Measurements from ENCODE around the gene WT1.
"Not testable (repeated sequence)": the region's sequence is repeated elsewhere in the genome, so short reads cannot be mapped to it uniquely, and the experiment has no call there.

GRCh38 chr11:32471544-32471943 lies 36.2 kb upstream of the WT1 start:
- TF ChIP-seq CTCF (IDR thresholded peaks at IDR 0.05; ENCODE audit: extremely low read depth in 1 of 2, insufficient read depth in 1 of 2, low read depth in 1 of 2, low read length in 2 of 2); POLR2A (IDR thresholded peaks at IDR 0.05; ENCODE audit: low read depth, low read length); GATA2 (IDR thresholded peaks at IDR 0.05; ENCODE audit: insufficient read depth, insufficient read length, low read depth, low read length); POLR2AphosphoS5 (IDR thresholded peaks at IDR 0.05; ENCODE audit: insufficient read depth, low read depth, low read length); FOS (IDR thresholded peaks at IDR 0.05; ENCODE audit: borderline replicate concordance, insufficient read depth, low read length): not testable (repeated sequence)

All from endothelial cell of umbilical vein (primary cell).